ENCODE measurements around the gene MARCHF3.
"Not testable (repeated sequence)": the region's sequence is repeated elsewhere in the genome, so short reads cannot be mapped to it uniquely, and the experiment has no call there.

The MARCHF3 gene

GRCh38 chr5:127051591-127051990 is 21.2 kb upstream of the MARCHF3 start:
- no peak for DNase-seq (ENCODE audit: low read depth)

- DNase-seq (ENCODE audit: low read depth) = no peak
Measured at GRCh38 chr5:127046343-127047072, 16.1 kb upstream of the MARCHF3 start.

GRCh38 chr5:127042593-127042992 is 12.2 kb upstream of the MARCHF3 start:
- no peak for DNase-seq (ENCODE audit: low read depth)

GRCh38 chr5:127041571-127041970 is 11.2 kb upstream of the MARCHF3 start:
- no peak for DNase-seq (ENCODE audit: low read depth)

- DNase-seq (ENCODE audit: low read depth) = no peak
Measured at GRCh38 chr5:127040796-127041520, 10.6 kb upstream of the MARCHF3 start.

GRCh38 chr5:127038550-127038949 is 8.2 kb upstream of the MARCHF3 start:
- no peak for DNase-seq (ENCODE audit: low read depth)

- DNase-seq (ENCODE audit: low read depth) = no peak
Measured at GRCh38 chr5:127031863-127032232, 1.5 kb upstream of the MARCHF3 start.

- DNase-seq (ENCODE audit: low read depth) = peak; percentile 16
Measured at GRCh38 chr5:127031147-127031862, 947 bp upstream of the MARCHF3 start.

- peak; percentile 35 for DNase-seq (ENCODE audit: low read depth)
Measured at GRCh38 chr5:127029581-127030258, 638 bp downstream of the MARCHF3 start.

- DNase-seq (ENCODE audit: low read depth) = no peak
Measured at GRCh38 chr5:127028822-127029457, 1.4 kb downstream of the MARCHF3 start.

- DNase-seq (ENCODE audit: low read depth) = no peak
Measured at GRCh38 chr5:127027539-127027938, 2.8 kb downstream of the MARCHF3 start.

GRCh38 chr5:127026166-127026565 is 4.2 kb downstream of the MARCHF3 start:
- no peak for DNase-seq (ENCODE audit: low read depth)

GRCh38 chr5:127025467-127025866 is 4.9 kb downstream of the MARCHF3 start:
- no peak for DNase-seq (ENCODE audit: low read depth)

GRCh38 chr5:127024821-127025220 is 5.5 kb downstream of the MARCHF3 start:
- no peak for DNase-seq (ENCODE audit: low read depth)

GRCh38 chr5:127023552-127024191 is 6.7 kb downstream of the MARCHF3 start:
- not testable (repeated sequence) for DNase-seq (ENCODE audit: low read depth)

- DNase-seq (ENCODE audit: low read depth) = no peak
Measured at GRCh38 chr5:127022846-127023245, 7.5 kb downstream of the MARCHF3 start.

GRCh38 chr5:127019928-127020327 is 10.4 kb downstream of the MARCHF3 start:
- no peak for DNase-seq (ENCODE audit: low read depth)

- not testable (repeated sequence) for DNase-seq (ENCODE audit: low read depth)
Measured at GRCh38 chr5:127016722-127017121, 13.6 kb downstream of the MARCHF3 start.

GRCh38 chr5:127015716-127016115 is 14.6 kb downstream of the MARCHF3 start:
- DNase-seq (ENCODE audit: low read depth) = no peak

GRCh38 chr5:127014573-127014972 is 15.8 kb downstream of the MARCHF3 start:
- no peak for DNase-seq (ENCODE audit: low read depth)

- no peak for DNase-seq (ENCODE audit: low read depth)
Measured at GRCh38 chr5:127013407-127013806, 17.0 kb downstream of the MARCHF3 start.

Data from activated T-cell treated with anti-CD3 and anti-CD28 coated beads for 48 hours (primary cell).